Activated CD8-positive, alpha-beta memory T cell treated with anti-CD3 and anti-CD28 coated beads, Interleukin-2, amount 50 U/mL, for 48 hours (primary cell): Measurements from ENCODE around the gene SPTBN5.
A peak's percentile ranks its signal among the peaks of the same experiment; 100 is the strongest.

Source experiments
- DNase-seq: peaks from one replicate; pipeline ENCODE4 v3.0.0-alpha.2; 2020

The SPTBN5 gene

DNA sequence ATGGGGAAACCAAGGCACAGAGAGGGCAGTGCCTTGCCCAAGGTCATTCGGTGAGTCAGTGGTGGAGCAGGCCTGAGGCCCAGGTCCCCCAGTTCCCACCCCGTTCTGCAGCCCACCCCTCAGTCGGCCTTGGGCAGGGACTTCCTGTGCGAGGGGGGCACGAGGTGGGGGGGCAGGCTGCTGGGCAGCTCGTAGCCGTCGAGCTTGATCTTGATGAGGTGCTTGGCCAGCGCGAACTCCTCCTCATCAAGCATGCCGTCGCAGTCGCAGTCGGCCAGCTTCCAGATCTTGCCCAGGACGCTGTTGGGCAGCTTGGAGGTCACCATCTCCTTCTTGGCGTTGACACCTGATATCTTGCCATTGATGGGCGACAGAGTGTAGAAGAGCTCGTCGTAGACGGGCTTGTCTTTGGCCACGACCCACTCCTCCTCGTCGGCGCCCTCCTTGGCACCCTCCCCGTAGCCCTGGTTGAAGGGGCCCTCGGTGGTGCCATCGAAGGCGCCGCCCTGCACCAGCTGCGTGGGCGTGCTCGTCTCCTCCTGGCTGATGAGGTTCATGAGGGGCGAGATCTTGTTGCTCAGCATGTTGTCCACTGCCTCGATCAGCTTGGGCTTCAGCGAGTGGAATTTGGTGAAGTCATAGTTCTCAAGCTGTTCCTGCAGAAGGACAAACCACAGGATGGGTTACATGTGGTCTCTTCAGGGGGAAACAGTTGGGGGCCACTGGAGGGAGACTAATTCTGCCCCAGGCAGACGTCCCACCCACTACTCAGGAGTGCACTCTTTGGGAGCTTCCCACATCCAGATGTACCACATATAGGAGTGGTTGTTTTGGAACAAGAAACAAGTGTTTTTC, 6.9 kb upstream of the SPTBN5 start:
- no peak for DNase-seq

DNA sequence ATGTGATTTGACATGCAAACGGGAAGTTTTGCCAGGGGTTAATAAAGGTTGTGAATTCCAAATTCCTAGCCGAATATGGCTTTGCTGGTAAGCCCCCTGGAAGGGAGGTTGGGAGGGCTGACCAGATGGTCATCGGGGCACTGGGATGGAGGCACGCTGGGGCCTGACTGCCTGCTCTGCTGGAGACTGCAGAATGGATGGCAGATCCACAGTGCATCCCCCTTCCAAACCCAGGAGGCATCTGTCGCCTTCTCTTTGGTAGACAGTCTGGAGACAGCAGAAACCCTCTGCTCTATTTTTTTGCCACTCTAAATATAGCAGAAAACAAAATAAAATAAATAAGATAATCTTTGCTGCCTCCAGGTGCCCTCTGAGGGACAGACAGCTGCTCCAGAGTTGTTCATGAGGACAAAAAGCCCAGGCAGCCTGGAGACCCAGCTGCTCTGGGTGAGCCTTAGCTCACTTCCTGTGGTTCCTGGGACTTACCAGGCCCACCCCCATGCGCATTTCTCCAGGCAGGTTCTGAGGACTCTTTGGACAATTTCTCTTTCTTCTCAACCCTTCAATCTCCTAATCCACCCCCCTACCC, 6.1 kb upstream of the SPTBN5 start:
- no peak for DNase-seq

DNA sequence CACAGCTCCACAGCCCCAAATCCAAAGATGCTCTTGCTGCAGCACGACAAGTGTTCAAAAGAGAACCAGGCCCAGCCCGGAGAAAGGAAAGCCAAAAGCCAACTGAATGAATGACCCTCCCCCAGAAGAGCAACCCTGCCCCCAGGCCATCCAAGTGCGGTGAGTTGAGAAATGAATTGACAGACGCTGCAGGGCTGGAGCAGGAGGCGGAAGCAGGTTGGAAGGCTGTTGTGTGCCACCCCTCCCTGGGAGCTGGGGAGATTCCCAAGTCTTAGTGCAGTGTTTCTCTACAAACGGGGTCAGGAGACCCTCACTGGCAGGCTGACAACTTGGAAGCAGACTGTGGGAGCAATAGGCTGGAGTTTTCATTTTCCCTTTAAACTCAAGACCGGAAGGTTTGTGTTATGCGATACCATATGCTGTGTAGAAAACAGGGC, 3.5 kb upstream of the SPTBN5 start:
- DNase-seq: no peak

DNA sequence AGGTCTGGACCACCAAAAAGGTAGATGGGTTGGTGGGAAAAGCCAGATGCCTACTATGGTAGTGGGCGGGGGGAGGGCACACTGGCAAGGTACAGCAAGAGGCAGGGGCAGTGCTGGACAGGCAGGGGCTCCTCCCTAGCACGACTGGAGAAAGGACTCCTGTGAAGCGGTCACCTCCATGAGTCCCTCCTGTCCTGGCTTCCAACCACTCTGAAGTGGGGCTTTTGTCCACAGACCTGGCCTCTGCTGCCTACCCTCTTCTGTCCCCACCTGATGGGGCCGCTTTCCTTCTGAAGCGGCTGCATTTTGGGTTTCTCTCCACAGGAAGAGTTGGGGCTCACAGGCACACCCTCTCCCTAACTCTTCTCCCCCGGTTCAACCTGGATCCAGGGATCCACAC, 2.7 kb upstream of the SPTBN5 start:
- no peak for DNase-seq

DNA sequence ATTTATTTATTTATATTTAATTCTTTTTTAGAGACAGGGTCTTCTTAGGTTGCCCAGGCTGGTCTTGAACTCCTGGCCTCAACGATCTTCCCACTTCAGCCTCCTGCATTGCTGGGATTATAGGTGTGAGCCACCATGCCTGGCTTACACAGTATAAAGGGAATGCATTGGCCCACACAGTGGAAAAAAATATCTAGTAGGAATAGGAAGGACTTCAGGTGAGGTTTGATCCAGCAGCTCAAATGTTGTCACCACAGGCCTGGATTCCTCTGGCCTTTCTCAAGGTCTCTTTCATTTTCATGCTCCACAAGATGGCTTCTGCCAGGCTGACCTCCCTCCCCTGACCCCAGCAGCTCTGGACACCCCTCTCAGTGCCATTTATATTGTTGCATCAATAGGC, 2.1 kb upstream of the SPTBN5 start:
- DNase-seq: no peak

DNA sequence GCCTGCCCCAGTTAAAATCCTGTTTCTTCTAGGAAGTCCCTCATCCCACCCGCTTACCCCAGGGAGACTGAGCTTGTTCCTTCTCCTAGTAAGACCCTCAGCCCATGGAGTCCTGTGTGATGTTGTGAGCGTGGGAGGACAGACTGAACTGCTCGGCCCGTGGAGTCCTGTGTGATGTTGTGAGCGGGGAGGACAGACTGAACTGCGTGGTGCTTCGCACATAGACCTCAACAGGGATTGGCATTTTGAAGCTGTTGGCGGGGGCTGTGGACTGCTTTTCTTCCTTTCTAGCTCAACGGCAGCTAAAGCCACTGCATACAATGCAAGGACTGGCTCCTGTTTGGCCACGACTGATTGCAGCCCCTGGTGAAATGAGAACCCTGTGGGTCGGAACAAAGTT, 1.6 kb upstream of the SPTBN5 start:
- no peak for DNase-seq

DNA sequence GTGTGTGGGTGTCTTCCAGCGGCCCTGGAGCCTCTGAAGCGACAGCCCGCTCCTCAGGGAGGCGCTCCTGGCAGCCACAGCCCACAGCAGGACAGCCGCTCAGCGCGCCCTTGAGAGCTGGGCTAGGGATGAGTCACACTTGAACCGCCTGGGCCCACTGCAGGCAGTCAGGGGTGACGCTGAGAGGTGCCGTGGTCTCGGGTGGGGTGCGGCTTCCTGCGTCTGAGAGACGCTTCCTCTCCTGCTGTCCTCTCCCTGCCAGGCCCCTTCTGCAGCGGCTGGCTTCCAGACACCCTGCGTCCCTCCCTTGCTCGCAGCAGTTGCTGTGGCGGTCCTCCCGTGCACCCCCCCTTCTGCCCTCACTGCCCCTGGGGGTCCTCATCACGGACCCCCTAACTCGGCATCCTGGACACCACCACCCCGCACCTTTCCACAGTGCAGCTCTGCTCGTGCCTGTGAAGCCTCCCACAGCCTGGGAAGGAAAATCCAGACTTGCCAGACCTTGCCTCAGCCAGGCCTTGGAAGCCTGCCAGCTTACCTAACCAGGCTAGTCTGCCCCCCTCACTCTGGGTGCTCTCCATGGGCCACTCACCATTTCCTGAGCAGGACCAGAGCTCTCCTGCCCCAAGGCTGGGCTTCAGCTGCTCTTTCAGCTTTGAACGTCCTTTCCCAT, 1.1 kb upstream of the SPTBN5 start:
- DNase-seq: peak; percentile 85

DNA sequence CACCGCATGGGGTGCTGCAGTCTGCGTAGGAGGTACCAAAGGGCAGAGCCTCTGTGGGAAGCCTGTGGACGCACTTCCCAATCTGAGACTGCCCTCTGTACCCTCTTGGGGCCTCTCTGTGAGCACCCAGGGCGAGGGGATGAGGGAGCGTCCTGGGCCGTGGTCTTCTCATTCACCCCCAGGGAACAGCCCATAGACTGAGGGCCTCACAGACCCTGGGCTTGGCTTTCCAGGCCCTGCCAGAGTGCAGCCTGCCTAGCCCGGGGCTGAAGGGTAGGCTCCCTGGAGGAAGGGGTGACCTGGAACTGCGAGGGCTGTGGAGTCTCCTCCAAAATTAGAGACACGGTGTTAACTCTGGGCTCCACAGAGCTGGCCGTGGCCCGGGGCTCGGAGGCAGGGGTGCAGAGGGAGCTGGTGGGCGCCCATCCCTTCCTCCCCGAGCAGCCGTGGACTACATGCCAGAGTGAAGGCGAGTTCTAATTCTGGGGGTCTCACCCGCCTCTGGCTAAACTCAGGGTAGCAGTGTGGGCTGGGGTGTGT, 468 bp upstream of the SPTBN5 start:
- no peak for DNase-seq

DNA sequence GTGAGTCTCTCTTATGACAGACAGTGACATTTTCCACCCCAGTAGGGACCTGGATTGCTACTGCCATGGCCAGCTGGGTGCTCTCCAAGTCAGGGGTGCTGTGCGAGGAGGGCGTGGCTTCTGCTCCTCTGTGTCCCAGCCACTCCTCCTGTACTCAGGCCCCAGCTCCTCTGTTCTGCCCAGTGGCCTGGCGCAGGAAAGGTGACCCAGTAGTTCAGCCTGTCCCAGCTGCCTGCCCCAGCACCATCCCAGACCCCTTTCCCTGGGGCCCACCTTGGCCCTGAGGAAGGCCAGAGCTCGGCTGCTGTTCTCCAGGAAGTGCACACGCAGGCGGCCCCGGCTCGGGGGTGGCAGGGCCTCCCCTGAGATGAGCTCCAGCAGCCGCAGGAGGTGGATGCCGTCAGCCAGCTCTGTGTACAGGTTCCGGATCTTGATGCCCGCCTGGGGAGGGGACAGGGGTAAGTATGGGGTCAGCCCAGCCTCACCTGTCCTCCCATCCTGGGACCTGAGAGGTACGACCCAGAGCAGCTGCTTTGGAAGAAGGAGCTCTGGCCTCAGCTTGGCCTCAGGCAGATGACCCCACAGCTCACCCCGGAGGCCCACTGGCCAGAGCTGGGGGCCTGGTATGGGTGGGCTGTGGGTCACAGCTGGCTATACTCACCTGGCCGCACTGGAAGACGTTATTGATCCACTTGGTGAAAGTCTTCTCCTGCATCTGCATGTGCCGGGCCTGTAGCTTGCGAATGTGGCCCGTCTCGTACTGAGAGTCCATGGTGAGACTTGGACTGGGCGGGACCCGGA, 1.0 kb downstream of the SPTBN5 start:
- DNase-seq: no peak

DNA sequence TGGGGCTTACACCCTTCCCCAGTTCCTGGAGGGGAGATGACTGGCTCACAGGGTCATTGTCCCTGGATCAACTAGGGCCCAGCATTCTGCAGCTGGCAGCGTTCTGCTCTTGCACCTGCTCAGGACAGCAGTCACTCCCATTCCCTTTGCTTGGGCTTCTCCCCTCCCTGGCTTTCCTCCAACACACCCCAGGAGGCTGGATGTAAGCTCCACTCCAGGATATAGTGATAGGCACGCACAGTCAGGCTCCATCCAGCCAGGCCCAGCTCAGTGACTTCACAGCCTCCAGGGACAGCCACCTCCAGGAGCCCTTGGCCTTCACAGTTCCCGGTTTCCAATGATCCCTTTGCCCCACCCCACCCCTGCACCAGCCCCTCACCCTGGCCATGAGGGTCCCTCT, 1.9 kb downstream of the SPTBN5 start:
- no peak for DNase-seq

DNA sequence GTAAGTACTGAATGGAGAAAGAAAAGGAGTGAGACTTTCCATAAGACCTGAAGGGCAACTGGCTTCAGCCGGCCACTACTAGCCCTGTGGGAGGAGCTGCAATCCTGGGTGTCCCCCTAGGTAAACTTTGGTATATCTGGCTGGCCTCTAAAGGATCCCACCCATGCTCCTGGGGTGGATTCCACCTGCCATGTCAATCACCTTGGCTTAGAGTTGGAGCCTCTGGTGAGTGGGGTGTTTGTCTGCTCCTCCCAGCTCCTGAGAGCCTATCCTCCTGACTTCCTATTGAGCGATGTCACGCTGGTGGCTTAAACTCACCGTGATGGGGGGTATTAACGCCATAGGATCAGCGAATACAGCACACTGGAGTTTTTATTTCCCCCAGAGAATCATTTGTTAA, 2.6 kb downstream of the SPTBN5 start:
- DNase-seq: no peak

DNA sequence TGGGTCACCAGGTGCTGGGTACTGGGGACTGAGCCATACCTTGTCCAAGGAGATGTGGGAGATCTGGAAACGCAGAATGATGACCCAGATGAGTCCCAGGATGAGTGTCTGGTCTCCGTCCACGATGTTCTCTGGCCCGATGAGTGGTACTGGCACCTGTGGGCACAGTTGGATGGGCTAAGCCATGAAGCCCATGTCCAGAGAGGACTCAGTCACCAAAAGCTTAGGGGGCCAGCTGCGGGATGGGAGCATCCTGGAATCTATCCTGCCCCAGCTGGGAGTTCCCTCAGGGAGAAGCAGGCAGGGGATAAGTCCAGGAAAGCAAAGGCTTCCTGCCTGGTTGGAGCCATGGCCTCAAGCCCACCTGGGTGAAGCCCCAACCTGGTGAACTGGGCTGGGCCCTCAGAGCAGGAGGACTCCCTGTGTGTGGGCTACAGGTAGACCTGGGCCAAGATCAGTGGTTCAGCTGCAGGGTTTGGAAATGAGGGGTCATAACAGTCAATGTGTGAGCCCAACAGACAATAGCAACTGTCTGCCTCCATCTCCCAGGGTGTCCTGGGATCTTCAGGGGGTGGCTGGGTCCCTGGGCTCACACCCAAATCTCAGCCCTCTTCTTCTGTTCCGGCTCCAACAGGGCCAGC, 3.7 kb downstream of the SPTBN5 start:
- no peak for DNase-seq

DNA sequence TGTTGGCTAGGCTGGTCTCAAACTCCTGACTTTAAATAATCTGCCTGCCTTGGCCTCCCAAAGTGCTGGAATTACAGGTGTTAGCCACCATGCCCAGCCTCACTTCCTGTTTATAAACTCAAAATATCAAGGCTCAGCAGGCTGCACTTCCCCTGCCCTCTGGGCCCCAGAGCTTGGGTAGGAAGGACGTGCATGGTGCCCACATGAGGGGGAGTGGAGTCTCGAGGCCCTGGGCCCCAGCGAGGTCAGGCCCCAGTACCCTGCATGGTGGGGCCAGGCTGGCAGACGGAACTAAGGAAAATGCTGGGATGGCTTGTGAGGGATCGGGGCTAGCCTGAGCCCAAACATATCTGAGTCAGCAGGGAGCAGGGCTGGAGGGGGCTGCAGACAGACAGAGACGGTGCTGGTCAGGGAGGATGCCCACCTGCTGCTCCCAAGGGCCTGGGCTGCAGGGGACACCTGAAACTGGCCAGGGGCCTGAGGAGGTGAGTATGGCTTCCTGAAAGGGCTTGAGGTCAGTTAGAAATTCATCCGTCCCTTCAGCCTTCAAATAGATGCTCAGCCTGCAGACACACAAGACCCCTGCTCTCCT, 5.1 kb downstream of the SPTBN5 start:
- no peak for DNase-seq

DNA sequence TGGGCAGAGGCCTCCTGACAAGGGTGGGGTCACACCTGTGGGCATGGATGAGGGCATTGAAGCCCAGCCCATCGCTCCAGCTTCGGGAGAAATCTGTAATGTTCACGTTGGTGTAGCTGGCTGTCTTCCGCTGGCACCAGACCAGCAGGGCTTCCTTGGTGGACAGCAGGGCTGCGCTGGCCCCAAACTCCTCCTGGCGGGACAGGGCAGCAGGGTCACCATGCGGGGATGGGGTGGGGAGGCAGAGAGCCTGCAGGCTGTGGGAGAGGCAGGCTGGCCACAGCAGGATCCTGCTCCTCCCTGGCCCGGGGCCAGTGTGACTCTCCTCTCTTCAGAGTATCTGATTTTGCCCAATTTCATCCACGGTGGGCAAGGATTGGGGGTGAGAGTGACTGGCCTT, 6.0 kb downstream of the SPTBN5 start:
- DNase-seq: no peak

DNA sequence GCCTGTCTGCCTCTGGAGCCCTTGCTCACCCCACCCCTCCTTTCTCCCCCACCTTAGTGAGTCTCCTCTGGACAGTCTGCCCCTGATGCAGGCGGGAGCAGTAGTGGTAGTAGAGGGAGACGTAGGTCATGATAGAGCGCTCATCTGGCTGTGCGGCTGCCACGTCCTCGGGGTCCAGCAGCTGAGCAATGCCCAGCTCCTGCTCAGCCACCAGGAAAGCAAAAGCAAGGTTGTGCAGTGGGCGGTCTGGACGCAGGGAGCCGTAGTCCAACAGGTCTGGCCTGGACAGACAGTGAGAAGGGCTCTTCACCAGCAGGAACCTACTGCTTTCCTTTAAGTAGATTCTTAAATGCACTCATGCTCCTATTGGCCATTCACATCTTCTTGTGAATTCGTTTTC, 6.7 kb downstream of the SPTBN5 start:
- no peak for DNase-seq

DNA sequence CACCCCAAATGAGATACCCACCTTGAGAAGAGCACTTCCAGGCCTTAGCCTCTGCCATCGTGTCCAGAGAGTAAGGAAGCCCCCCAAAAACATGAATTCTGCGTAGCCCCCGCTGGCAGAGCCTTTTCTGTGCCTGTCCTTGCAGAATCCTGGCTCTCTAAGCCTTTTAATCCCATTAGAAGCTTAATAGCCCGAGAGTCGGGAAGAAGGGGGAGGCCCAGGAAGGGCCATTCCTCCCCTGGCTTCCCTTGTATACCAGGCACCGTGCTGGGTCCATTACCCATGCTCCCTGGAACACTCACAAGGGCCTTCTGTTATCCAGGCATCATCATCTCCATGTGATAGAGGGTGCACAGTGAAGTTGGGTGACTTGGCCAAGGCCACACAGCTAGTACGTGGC, 7.1 kb downstream of the SPTBN5 start:
- no peak for DNase-seq

DNA sequence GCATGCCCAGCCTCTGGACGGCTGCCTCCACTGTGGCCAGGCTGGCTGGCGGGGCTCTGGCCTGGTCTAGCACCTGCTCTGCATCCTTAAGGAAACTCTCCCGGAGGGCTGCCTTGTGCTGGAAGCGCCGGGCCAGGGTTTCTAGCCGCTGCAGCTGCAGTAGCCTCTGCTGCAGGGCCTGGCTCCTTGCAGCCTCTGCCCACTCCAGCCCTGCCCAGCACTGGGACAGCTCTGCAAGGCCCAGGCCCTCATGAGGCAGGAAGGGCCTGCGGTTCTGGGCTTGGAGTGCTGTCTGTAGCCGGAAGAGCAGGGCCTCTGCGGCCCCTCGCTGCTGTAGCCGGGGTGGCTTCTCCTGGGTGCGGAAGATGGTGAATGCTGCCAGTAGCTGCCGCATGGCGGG, 8.0 kb downstream of the SPTBN5 start:
- no peak for DNase-seq

DNA sequence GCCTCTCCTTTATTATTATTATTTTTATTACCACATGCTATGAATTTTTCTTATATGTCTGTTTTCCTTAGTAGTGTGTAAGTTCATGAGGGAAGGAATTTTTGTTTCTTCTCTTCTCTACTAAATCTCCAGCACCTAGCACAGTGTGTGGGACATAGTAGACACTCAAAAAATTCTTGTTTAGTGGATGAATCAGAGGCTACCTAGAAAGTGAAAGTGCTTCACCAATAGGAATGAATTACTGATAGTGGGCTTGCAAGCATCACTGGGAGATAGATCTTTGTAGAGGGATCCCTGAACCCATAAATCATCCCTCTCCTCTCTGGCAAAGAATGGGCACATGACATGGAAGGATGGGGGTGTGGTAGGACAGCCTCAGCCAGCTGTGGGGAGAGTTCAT, 8.5 kb downstream of the SPTBN5 start:
- no peak for DNase-seq

DNA sequence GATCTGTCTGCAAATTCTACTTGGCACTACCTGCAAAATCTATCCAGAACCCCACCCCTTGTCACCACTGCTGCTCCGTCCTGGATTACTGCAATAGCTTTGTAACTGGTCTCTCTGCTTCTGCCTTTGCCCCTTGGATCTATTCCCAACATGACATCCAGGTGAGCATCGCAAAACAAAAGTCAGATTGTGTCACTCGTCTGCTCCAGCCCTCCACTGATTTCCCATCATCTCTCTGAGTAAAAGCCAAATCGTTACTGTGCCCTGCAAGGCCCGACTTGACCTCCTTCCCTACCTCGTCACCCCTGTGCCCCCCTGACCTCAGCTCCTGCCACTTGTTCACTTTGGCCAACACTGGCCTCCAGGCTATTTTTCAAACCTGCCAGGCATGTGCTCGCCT, 9.4 kb downstream of the SPTBN5 start:
- no peak for DNase-seq

DNA sequence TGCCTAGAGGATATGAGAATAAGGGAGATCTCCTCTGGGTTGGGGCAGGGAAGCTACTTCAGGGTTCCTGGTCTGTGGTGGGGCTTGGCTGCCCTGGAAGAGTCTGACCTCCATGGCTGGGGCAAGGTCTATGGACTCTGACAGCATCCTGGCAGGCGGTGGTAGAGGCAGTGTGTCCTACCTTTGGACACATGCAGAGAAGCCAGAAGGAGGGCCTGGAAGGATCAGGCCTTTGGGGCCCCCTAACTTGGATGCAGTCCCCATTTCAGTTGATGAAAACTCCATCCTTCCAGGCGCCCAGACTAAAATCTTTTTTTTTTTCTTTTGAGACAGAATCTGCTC, 10.4 kb downstream of the SPTBN5 start:
- no peak for DNase-seq

DNA sequence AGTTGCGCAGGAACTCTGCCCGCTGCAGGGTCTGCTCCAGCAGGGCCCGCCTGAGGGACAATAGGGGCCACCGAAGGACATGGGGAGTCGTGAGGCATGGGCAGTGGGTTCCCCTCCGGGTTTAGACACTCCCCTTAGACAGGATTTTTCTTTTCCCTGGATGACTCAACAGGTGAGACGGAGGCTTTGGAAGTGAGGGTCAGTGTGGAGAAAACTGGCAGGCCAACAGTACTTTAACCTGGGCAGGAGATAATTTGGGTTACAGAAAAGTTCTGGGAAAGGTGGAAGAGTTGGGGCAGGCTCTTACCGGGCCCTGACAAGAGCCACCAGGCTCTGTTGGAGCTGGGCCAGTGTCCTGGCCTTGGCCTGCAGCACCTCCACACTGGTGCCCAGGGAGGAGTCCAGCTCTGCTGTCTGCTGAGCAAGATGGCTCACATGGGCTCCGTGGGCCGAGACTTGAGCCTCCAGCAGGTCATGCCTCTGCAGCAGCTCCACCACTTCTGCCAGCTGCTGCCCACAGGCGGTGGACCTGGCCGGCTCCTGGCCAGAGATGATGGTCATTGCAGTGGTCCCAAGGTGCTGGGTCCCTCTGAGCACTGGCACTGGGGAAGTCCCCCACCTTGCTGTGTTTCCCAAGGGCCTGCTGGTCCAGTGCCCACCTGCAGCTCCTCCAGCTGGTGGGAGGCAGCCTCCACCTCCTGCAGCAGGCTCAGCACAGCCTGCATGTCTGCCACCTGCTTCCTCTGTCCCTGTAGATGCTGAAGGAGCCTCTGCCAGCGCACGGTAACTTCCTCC, 11.0 kb downstream of the SPTBN5 start:
- DNase-seq: no peak
